Astrocyte (in vitro differentiated cells and primary cell): ENCODE results near the gene AKAP13. TPM values are rescaled to one million over a fixed set of nuclear protein-coding genes. Genes with fewer than 3 reads are reported as not detected.

Experiments used
- DNase-seq: peaks from one replicate; pipeline ENCODE4 v3.0.0-alpha.2; 2010; ENCODE audit warnings: low read depth
- FAIRE-seq: peaks from 2 replicates; lab custom pipeline; 2011; peaks lifted over from hg19 to GRCh38; lab: Jason Lieb, UNC
- H2AFZ ChIP-seq: 2 replicates; pipeline ENCODE4 v1.6.0; 2012; ENCODE audit warnings: low read depth, low read length, inconsistent platforms
- H3K27ac ChIP-seq: 2 replicates; pipeline ENCODE4 v1.5.1; 2011; ENCODE audit warnings: low read depth, low read length, inconsistent platforms
- H3K27me3 ChIP-seq: 2 replicates; pipeline ENCODE4 v1.6.0; 2011; ENCODE audit warnings: low read length, inconsistent platforms; ENCODE audit not compliant: insufficient read depth
- H3K36me3 ChIP-seq: 2 replicates; pipeline ENCODE4 v1.5.1; 2011; ENCODE audit warnings: low read length, inconsistent platforms; ENCODE audit not compliant: insufficient read depth
- H3K4me1 ChIP-seq: 2 replicates; pipeline ENCODE4 v1.5.1; 2011; ENCODE audit warnings: low read length, inconsistent platforms; ENCODE audit not compliant: insufficient read depth
- H3K4me2 ChIP-seq: 2 replicates; pipeline ENCODE4 v1.6.0; 2012; ENCODE audit warnings: low read length, inconsistent platforms
- H3K4me3 ChIP-seq: 2 replicates; pipeline ENCODE4 v1.5.1; 2011; ENCODE audit warnings: low read depth, mild to moderate bottlenecking, low read length, inconsistent platforms; ENCODE audit not compliant: insufficient read depth
- H3K79me2 ChIP-seq: 2 replicates; pipeline ENCODE4 v1.6.0; 2012; ENCODE audit warnings: mild to moderate bottlenecking, low read length, inconsistent platforms; ENCODE audit not compliant: insufficient read depth
- H3K9ac ChIP-seq: 2 replicates; pipeline ENCODE4 v1.6.0; 2012; ENCODE audit warnings: mild to moderate bottlenecking, low read length, inconsistent platforms
- H3K9me3 ChIP-seq: 2 replicates; pipeline ENCODE4 v1.5.1; 2012; ENCODE audit warnings: low read depth, mild to moderate bottlenecking, low read length, inconsistent platforms; ENCODE audit not compliant: insufficient read depth
- H4K20me1 ChIP-seq: 2 replicates; pipeline ENCODE4 v1.6.0; 2012; ENCODE audit warnings: low read length, inconsistent platforms; ENCODE audit not compliant: insufficient read depth
- H3K27ac Mint-ChIP-seq: one replicate; pipeline ENCODE4 v1.8.0; 2021; ENCODE audit warnings: mild to moderate bottlenecking, mixed read lengths; ENCODE audit not compliant: unreplicated experiment
- H3K27me3 Mint-ChIP-seq: one replicate; pipeline ENCODE4 v1.8.0; 2021; ENCODE audit warnings: low read depth, mixed read lengths; ENCODE audit not compliant: unreplicated experiment
- H3K36me3 Mint-ChIP-seq: one replicate; pipeline ENCODE4 v1.8.0; 2021; ENCODE audit warnings: low read depth, mixed read lengths; ENCODE audit not compliant: unreplicated experiment
- H3K4me1 Mint-ChIP-seq: one replicate; pipeline ENCODE4 v1.8.0; 2021; ENCODE audit warnings: low read depth, mixed read lengths; ENCODE audit not compliant: unreplicated experiment
- H3K4me3 Mint-ChIP-seq: one replicate; pipeline ENCODE4 v1.8.0; 2021; ENCODE audit warnings: mild to moderate bottlenecking, moderate library complexity, mixed read lengths; ENCODE audit not compliant: unreplicated experiment
- H3K9me3 Mint-ChIP-seq: one replicate; pipeline ENCODE4 v1.8.0; 2021; ENCODE audit warnings: mild to moderate bottlenecking, mixed read lengths; ENCODE audit not compliant: unreplicated experiment
- EZH2 ChIP-seq: IDR thresholded peaks from 2 replicates; pipeline ENCODE4 v1.6.1; 2012; ENCODE audit warnings: mild to moderate bottlenecking, low read length, inconsistent platforms; ENCODE audit not compliant: insufficient read depth
- total RNA-seq: library from RNA; stranded (reverse); gene quantifications from 2 replicates; pipeline ENCODE4 v1.2.1, GENCODE V29; 2021
- TF ChIP-seq, protein P1 (sequence below): IDR thresholded peaks from 2 replicates; pipeline ENCODE4 v1.5.1; 2011; ENCODE audit warnings: low read depth, mild to moderate bottlenecking, inconsistent platforms, low read length, moderate library complexity; ENCODE audit not compliant: insufficient read depth

AKAP13 gene
- total RNA-seq, 1 donor from 2014 or later: 98.2 TPM

DNA sequence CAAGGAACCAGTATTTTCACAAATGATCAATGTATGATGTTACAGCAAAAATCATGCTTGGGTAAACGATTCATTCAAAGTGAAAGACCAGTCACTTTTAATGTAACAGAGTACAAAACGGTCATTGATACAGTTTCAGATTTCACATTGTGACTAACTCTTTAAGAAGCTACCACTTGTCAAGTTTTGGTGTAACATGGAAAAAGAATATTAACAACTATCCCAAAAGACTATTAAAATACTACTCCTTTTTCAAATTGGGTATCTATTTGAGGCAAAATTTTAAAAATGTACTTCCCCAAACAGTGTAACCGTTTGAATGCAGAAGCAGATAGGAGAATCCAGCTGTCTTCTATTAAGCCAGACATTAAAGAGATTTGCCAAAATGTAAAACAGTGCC lies 31.7 kb downstream of the AKAP13 start:
- no peaks in the 10 kb centered on the region for H3K36me3 Mint-ChIP-seq
- Histone ChIP-seq H3K79me2 (peaks cover 92% of the 10 kb centered on the region), H3K4me1 (peaks cover 41% of the 10 kb centered on the region), H3K4me2 (peak overlapping the region; percentile 58), H3K9ac (peak overlapping the region; percentile 16), H3K4me3 (no peak overlapping the region), H3K27me3 (no peaks in the 10 kb centered on the region), H2AFZ (no peak overlapping the region), H4K20me1 (peaks cover 10% of the 10 kb centered on the region), H3K9me3 (no peaks in the 10 kb centered on the region), H3K36me3 (no peaks in the 10 kb centered on the region), H3K27ac (peak overlapping the region; percentile 82)
- H3K4me3 Mint-ChIP-seq: no peak overlapping the region
- H3K4me1 Mint-ChIP-seq: peaks cover 62% of the 10 kb centered on the region
- no peaks in the 10 kb centered on the region for H3K9me3 Mint-ChIP-seq
- DNase-seq (peak; percentile 74), FAIRE-seq (peak; percentile 9)
- no peak for TF ChIP-seq EZH2
- TF ChIP-seq, protein P1, sequence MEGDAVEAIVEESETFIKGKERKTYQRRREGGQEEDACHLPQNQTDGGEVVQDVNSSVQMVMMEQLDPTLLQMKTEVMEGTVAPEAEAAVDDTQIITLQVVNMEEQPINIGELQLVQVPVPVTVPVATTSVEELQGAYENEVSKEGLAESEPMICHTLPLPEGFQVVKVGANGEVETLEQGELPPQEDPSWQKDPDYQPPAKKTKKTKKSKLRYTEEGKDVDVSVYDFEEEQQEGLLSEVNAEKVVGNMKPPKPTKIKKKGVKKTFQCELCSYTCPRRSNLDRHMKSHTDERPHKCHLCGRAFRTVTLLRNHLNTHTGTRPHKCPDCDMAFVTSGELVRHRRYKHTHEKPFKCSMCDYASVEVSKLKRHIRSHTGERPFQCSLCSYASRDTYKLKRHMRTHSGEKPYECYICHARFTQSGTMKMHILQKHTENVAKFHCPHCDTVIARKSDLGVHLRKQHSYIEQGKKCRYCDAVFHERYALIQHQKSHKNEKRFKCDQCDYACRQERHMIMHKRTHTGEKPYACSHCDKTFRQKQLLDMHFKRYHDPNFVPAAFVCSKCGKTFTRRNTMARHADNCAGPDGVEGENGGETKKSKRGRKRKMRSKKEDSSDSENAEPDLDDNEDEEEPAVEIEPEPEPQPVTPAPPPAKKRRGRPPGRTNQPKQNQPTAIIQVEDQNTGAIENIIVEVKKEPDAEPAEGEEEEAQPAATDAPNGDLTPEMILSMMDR: no peak
- H3K27me3 Mint-ChIP-seq: no peaks in the 10 kb centered on the region
- peak overlapping the region; percentile 70 for H3K27ac Mint-ChIP-seq

DNA sequence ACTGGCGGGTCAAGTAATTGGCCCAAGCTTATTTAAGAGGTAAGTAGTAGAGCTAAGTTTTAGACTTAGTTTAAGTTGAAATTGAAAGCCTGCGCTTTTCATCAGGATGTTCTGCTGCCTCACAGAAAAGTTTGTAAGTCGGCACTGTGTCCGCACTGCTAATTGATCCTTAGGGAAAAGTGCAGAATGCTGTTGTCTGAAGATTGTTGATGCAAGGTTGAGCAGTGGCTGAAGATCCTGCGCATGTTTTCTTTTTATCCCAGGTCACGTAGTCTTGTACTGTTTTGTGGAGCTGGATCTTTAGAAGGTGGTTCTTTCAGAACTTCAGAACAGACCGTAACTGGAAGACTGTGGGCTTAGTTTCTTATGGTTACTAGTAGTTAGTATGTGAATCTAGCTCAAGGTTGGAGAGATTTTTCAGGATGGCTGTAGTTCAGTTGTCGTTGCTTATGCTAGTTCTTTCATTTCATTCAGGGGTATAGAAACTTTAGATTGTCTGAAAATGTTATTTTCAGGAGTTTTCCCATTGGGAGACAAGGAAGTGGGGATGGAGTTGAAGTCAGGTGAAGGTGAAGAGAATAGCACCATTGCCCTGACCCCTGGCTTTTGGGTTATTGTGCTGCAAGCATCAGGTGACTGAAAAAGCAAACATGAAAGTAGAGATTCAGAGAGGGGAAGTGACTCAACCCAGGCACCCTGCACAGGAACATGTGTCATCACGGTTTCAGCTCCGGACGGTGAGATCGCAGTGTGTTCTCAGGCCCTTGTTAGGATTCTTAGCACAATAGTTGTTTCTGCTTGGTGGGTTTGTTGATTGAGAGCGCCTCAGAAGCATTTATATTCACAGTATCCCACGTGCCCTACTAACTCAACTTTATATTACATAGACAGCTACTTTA lies 32.8 kb downstream of the AKAP13 start:
- H3K4me2 ChIP-seq: peak overlapping the region; percentile 63
- H3K27me3 ChIP-seq: no peaks in the 10 kb centered on the region
- Mint-ChIP-seq H3K4me3 (peak overlapping the region; percentile 0), H3K9me3 (no peaks in the 10 kb centered on the region), H3K36me3 (no peaks in the 10 kb centered on the region), H3K27me3 (no peaks in the 10 kb centered on the region), H3K4me1 (peaks cover 60% of the 10 kb centered on the region), H3K27ac (peak overlapping the region; percentile 1)
- H3K9ac ChIP-seq: peak overlapping the region; percentile 64
- H3K36me3 ChIP-seq: no peaks in the 10 kb centered on the region
- H3K4me1 ChIP-seq: peaks cover 32% of the 10 kb centered on the region
- FAIRE-seq: peak; percentile 50
- peak overlapping the region; percentile 24 for H3K4me3 ChIP-seq
- no peak overlapping the region for H2AFZ ChIP-seq
- peaks cover 10% of the 10 kb centered on the region for H4K20me1 ChIP-seq
- H3K79me2 ChIP-seq: peaks cover 94% of the 10 kb centered on the region
- no peaks in the 10 kb centered on the region for H3K9me3 ChIP-seq
- TF ChIP-seq EZH2: no peak
- DNase-seq: peak; percentile 90
- peak overlapping the region; percentile 82 for H3K27ac ChIP-seq

DNA sequence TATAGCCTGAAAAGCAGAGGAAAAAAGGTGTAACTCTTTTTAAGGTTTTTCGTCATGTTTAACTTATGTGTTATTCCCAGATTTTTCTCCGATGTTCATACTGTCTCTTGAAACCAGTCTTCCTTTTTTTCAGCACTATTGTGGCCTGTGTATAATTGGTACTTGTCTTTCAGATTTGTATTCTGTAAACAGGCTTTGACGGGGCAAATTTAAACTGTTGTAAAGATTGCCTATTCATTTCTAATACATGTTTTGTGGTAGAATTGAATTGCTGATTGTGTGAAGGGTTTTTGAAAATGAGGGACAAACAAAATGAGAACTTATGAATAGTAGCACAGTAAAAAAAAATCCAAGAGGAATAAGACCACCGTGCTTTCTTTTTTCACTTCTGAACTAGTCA lies 33.6 kb downstream of the AKAP13 start:
- Mint-ChIP-seq H3K4me1 (peaks cover 58% of the 10 kb centered on the region), H3K27me3 (no peaks in the 10 kb centered on the region), H3K27ac (peak overlapping the region; percentile 82), H3K4me3 (peak overlapping the region; percentile 5), H3K9me3 (no peaks in the 10 kb centered on the region), H3K36me3 (no peaks in the 10 kb centered on the region)
- Histone ChIP-seq H3K36me3 (no peaks in the 10 kb centered on the region), H3K9me3 (no peaks in the 10 kb centered on the region), H4K20me1 (peaks cover 12% of the 10 kb centered on the region), H3K4me1 (peaks cover 28% of the 10 kb centered on the region), H3K4me2 (peak overlapping the region; percentile 63), H3K27me3 (no peaks in the 10 kb centered on the region), H3K9ac (peak overlapping the region; percentile 64), H3K4me3 (no peak overlapping the region), H3K27ac (peak overlapping the region; percentile 82), H3K79me2 (peaks cover 94% of the 10 kb centered on the region), H2AFZ (no peak overlapping the region)
- DNase-seq: no peak
- TF ChIP-seq, protein P1: no peak
- TF ChIP-seq EZH2: no peak
- no peak for FAIRE-seq
